Thoracic aorta (tissue), 2 donors: ENCODE results near the gene CTSA. TPM values are rescaled to one million over a fixed set of nuclear protein-coding genes. Genes with fewer than 3 reads are reported as not detected.

Source experiments
- ATAC-seq: fragments of 150-250 bp; one replicate; pipeline ENCODE4 v1.8.0; 2017; ENCODE audit warnings: low read depth; ENCODE audit not compliant: insufficient number of reproducible peaks, low FRiP score
- DNase-seq: peaks from one replicate; pipeline ENCODE4 v3.0.0-alpha.2; 2020; ENCODE audit warnings: low spot score
- H3K27ac ChIP-seq, 2 donors: fragments of 200-600 bp; sonication (generic); 1 replicate in 1 of 2; 2 replicates in 1 of 2; pipeline ENCODE4 v1.5.1; 2016; ENCODE audit warnings: mild to moderate bottlenecking in 2 of 2, moderate library complexity in 2 of 2
- H3K27me3 ChIP-seq: fragments of 200-600 bp; sonication (generic); replicated peaks from 2 replicates; pipeline ENCODE4 v1.6.0; 2016; ENCODE audit warnings: mild to moderate bottlenecking; ENCODE audit not compliant: insufficient read depth
- H3K36me3 ChIP-seq: fragments of 200-600 bp; sonication (generic); one replicate; pipeline ENCODE4 v1.5.1; 2016
- H3K4me1 ChIP-seq, 2 donors: fragments of 200-600 bp; sonication (generic); 1 replicate in 1 of 2; 2 replicates in 1 of 2; pipeline versions ENCODE4 v1.5.1 to v1.6.0; 2016; ENCODE audit warnings: low read depth in 2 of 2, mild to moderate bottlenecking in 1 of 2; ENCODE audit not compliant: control insufficient read depth in 1 of 2
- H3K4me3 ChIP-seq: fragments of 200-600 bp; sonication (generic); 2 replicates; pipeline ENCODE4 v1.5.1; 2016; ENCODE audit warnings: mild to moderate bottlenecking
- H3K9me3 ChIP-seq: fragments of 200-600 bp; sonication (generic); 2 replicates; pipeline ENCODE4 v1.5.1; 2016
- CTCF ChIP-seq: fragments of 200-600 bp; sonication (generic); IDR thresholded peaks from one replicate; pipeline ENCODE4 v1.5.1; 2019; ENCODE audit warnings: antibody characterized with exemption
- total RNA-seq, 2 donors: library from RNA; depleted of rRNA; stranded (reverse); fragments of >200 nt; gene quantifications; one replicate each; pipeline versions ENCODE4 v1.1.0 to v1.2.3, GENCODE V29; 2016

Gene CTSA
- total RNA-seq, 2 donors from 2014 or later: 73.7 to 109 TPM

DNA sequence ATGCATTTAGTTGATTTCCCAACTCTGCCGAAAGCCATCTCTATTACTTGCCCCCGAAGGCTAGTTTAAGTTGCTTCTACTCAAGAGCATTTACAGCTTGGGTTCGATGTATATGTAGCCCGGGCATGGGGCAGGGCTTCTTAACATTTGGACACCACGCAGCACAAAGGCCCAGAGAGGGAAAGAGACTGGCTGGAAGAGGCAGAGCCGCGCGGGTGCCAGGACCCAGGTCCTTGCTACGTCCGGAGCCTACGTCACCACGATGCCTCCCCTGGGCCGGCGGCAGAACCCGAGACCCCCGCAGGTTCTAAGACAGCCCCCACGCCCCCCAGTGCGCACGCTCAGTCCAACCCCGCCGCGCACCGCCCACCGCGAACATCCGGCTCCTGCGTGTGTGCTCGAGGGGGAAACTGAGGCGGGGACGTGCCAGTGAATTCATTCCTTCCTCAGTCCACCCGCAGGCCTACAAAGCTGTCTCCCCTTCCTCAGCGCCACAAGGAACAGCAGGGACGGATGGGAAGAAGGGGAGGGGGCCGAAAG, 43.0 kb downstream of the CTSA start:
- TF ChIP-seq CTCF: no peak
- ATAC-seq (no peak), DNase-seq (no peak)
- peaks cover 11 to 27% of the 10 kb centered on the region in 2 donors for H3K4me1 ChIP-seq
- H3K9me3 ChIP-seq: no peaks in the 10 kb centered on the region
- peak overlapping the region; percentile 99 to 100 for H3K27ac ChIP-seq
- peaks cover 20% of the 10 kb centered on the region for H3K36me3 ChIP-seq
- peak overlapping the region; percentile 97 for H3K4me3 ChIP-seq
- no peaks in the 10 kb centered on the region for H3K27me3 ChIP-seq

- peak; percentile 89 for ATAC-seq
- DNase-seq: peak; percentile 91
- peaks cover 11 to 27% of the 10 kb centered on the region in 2 donors for H3K4me1 ChIP-seq
- no peaks in the 10 kb centered on the region for H3K9me3 ChIP-seq
- H3K27ac ChIP-seq: peak within 1 kb of the TSS; percentile 99 to 100
- no peaks in the 10 kb centered on the region for H3K27me3 ChIP-seq
- H3K4me3 ChIP-seq: peak within 1 kb of the TSS; percentile 97
- TF ChIP-seq CTCF: no peak
- H3K36me3 ChIP-seq: peaks cover 27% of the 10 kb centered on the region
Measured at GRCh38 chr20:45934586-45935415, 43.7 kb downstream of the CTSA start, which contains the start of gene PCIF1. Gene PCIF1 (plus strand): TSS chr20:45934683. CDS start chr20:45939000, 4,317 bp downstream.

- no peaks in the 10 kb centered on the region for H3K9me3 ChIP-seq
- DNase-seq (no peak), ATAC-seq (peak; percentile 17)
- H3K27ac ChIP-seq: peak overlapping the region; percentile 99 to 100
- peaks cover 11 to 27% of the 10 kb centered on the region in 2 donors for H3K4me1 ChIP-seq
- H3K36me3 ChIP-seq: peaks cover 34% of the 10 kb centered on the region
- no peaks in the 10 kb centered on the region for H3K27me3 ChIP-seq
- H3K4me3 ChIP-seq: peak overlapping the region; percentile 97
- no peak for TF ChIP-seq CTCF
Measured at GRCh38 chr20:45935416-45936046, 44.4 kb downstream of the CTSA start.

DNA sequence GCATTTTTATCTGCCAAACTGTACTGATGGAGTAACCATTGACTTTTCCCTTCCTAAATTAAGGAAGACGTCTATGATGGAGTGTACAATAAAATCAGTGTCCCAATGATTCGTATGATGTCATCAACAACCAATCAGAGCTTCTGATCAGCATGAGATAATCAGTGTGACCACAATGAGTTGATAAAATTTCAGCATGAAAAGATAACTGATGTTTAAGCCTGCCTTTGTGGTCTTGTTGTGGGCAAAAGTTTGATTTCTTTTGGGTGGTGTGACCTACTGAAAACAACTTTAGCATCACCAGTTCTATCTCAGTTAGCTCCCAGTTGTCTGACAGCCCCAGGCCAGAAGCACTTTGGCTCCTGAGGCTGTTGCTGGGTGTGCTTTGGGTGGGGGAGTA, 46.6 kb downstream of the CTSA start:
- no peaks in the 10 kb centered on the region for H3K27me3 ChIP-seq
- DNase-seq (no peak), ATAC-seq (no peak)
- peaks cover 49% of the 10 kb centered on the region for H3K36me3 ChIP-seq
- peaks cover 11 to 27% of the 10 kb centered on the region in 2 donors for H3K4me1 ChIP-seq
- H3K27ac ChIP-seq: no peak overlapping the region
- no peaks in the 10 kb centered on the region for H3K9me3 ChIP-seq
- no peak for TF ChIP-seq CTCF
- no peak overlapping the region for H3K4me3 ChIP-seq
